WTC11 (cell line): ENCODE results near the gene CHST11. TPM values are rescaled to one million over a fixed set of nuclear protein-coding genes. Genes with fewer than 3 reads are reported as not detected.

Experiments used
- ATAC-seq: fragments of 200-7000 bp; cut with Tn5 transposase; 2 replicates; pipeline ENCODE4 v1.10.0; 2021; ENCODE audit warnings: mild to moderate bottlenecking, moderate library complexity
- CTCF ChIA-PET: fragments of 300-600 bp; sonication (Branson Sonifier 250); formaldehyde crosslinking; loops from one replicate; lab custom pipeline; 2021; ENCODE audit warnings: antibody characterized with exemption; lab: Charles Lee
- POLR2A ChIA-PET: fragments of 350-600 bp; sonication (Branson Sonifier 250); formaldehyde crosslinking; loops from one replicate; lab custom pipeline; 2021; ENCODE audit warnings: antibody characterized with exemption; lab: Charles Lee
- DNase-seq: peaks from one replicate; pipeline ENCODE4 v3.0.0; 2021; ENCODE audit warnings: low spot score
- H3K27ac Mint-ChIP-seq: 2 replicates; pipeline ENCODE4 v1.8.0; 2021; ENCODE audit warnings: mixed read lengths
- H3K27me3 Mint-ChIP-seq: 2 replicates; pipeline ENCODE4 v1.8.0; 2021; ENCODE audit warnings: low read depth, mild to moderate bottlenecking, moderate library complexity, mixed read lengths
- H3K36me3 Mint-ChIP-seq: 2 replicates; pipeline ENCODE4 v1.8.0; 2021; ENCODE audit warnings: mixed read lengths
- H3K4me1 Mint-ChIP-seq: 2 replicates; pipeline ENCODE4 v1.8.0; 2022; ENCODE audit warnings: mixed read lengths
- H3K4me3 Mint-ChIP-seq: 2 replicates; pipeline ENCODE4 v1.8.0; 2021; ENCODE audit warnings: mild to moderate bottlenecking, moderate library complexity, mixed read lengths
- H3K9me3 Mint-ChIP-seq: 2 replicates; pipeline ENCODE4 v1.8.0; 2021; ENCODE audit warnings: mixed read lengths
- ERG ChIP-seq: fragments of 250-450 bp; sonication (Bioruptor Pico); IDR thresholded peaks from 2 replicates; pipeline ENCODE4 v1.8.0; 2021; ENCODE audit warnings: mild to moderate bottlenecking
- PRDM15 ChIP-seq: sonication (generic); formaldehyde crosslinking; IDR thresholded peaks from 2 replicates; pipeline ENCODE4 v1.8.0; 2022; ENCODE audit warnings: missing genetic modification reagents
- SMAD3 ChIP-seq: sonication (generic); formaldehyde crosslinking; IDR thresholded peaks from 2 replicates; pipeline ENCODE4 v1.8.0; 2022; ENCODE audit warnings: missing genetic modification reagents, mild to moderate bottlenecking, borderline replicate concordance
- ZNF512 ChIP-seq: sonication (generic); formaldehyde crosslinking; IDR thresholded peaks from 2 replicates; pipeline ENCODE4 v1.8.1; 2022; ENCODE audit warnings: missing genetic modification reagents, borderline replicate concordance
- ZNF532 ChIP-seq: fragments of 250-450 bp; sonication (Bioruptor Pico); IDR thresholded peaks from 2 replicates; pipeline ENCODE4 v1.9.0; 2021; ENCODE audit warnings: mild to moderate bottlenecking, borderline replicate concordance
- total RNA-seq: library from RNA; stranded (reverse); gene quantifications from 3 replicates; pipeline ENCODE4 v1.2.3, GENCODE V29; 2021

Gene CHST11
- total RNA-seq, 1 experiment from 2014 or later: 24.2 TPM

- TF ChIP-seq PRDM15: no peak
These were observed 4.7 kb upstream of the CHST11 start (continued) for GRCh38 chr12:104452087-104452486.

- CTCF ChIA-PET: no interaction called here
These were observed 3.6 kb upstream of the CHST11 start for GRCh38 chr12:104453133-104453532.

More at GRCh38 chr12:104453133-104453532, 3.6 kb upstream of the CHST11 start:
- Mint-ChIP-seq H3K4me1 (peaks cover 26% of the 10 kb centered on the region), H3K4me3 (no peak overlapping the region), H3K36me3 (no peaks in the 10 kb centered on the region), H3K27me3 (peaks cover 39% of the 10 kb centered on the region), H3K9me3 (peaks cover 8% of the 10 kb centered on the region), H3K27ac (no peak overlapping the region)
- POLR2A ChIA-PET: no interaction called here
- DNase-seq: no peak
- no peak for ATAC-seq
- TF ChIP-seq SMAD3 (no peak), ZNF532 (CRISPR knock-in tag) (no peak), ERG (CRISPR knock-in tag) (no peak), ZNF512 (CRISPR knock-in tag) (0 out of 2 replicates have a peak, but pooled peaks have one; percentile 42)
